HepG2 (cell line): ENCODE results near the gene SPNS1. TPM values are rescaled to one million over a fixed set of nuclear protein-coding genes. Genes with fewer than 3 reads are reported as not detected.

Experiments
- ATAC-seq: fragments of 200-7000 bp; cut with Tn5 transposase; 3 replicates; pipeline ENCODE4 v1.9.1; 2020; ENCODE audit warnings: mild to moderate bottlenecking, moderate library complexity
- BruUV-seq: library from RNA; stranded (reverse); fragments of 400-500 nt; replicated peaks from 2 replicates; lab custom pipeline; 2021; lab: Mats Ljungman, UMichigan
- CTCF ChIA-PET: fragments of 300-600 bp; formaldehyde crosslinking; extraction: SDS; loops from one replicate; lab custom pipeline; 2021; ENCODE audit warnings: low total read pairs, inconsistent platforms, low intra/inter-chr PET ratio; lab: Yijun Ruan, JAX
- POLR2A ChIA-PET: fragments of 350-600 bp; sonication (Branson Sonifier 250); formaldehyde crosslinking; loops from one replicate; lab custom pipeline; 2020; ENCODE audit warnings: antibody characterized with exemption, inconsistent platforms; lab: Yijun Ruan, JAX
- DNase-seq: peaks from one replicate; pipeline ENCODE4 v3.0.0-alpha.2; 2015; ENCODE audit warnings: low spot score
- FAIRE-seq: peaks from 3 replicates; lab custom pipeline; 2011; peaks lifted over from hg19 to GRCh38; lab: Jason Lieb, UNC
- H2AFZ ChIP-seq: one replicate; pipeline ENCODE4 v1.6.1; 2011; ENCODE audit warnings: low read length, inconsistent platforms
- H3K27ac ChIP-seq: fragments of 300-600 bp; 3 replicates; pipeline ENCODE4 v1.8.0; 2011; ENCODE audit warnings: mixed run types, mild to moderate bottlenecking, mixed read lengths, low read length, inconsistent platforms; ENCODE audit not compliant: insufficient read depth; ENCODE audit errors: extremely low read length
- H3K27me3 ChIP-seq, 2 experiments: fragments of 200-600 bp in 1 of 2; 2 replicates in 1 of 2; 3 replicates in 1 of 2; pipeline versions ENCODE4 v1.6.0 to v1.8.0; 2011; ENCODE audit warnings: low read length in 2 of 2, mild to moderate bottlenecking in 2 of 2, moderate library complexity in 2 of 2, inconsistent platforms in 1 of 2; ENCODE audit not compliant: insufficient read depth in 2 of 2, control insufficient read depth in 1 of 2
- H3K36me3 ChIP-seq, 2 experiments: fragments of 200-600 bp in 1 of 2; replicated peaks in 1 of 2; 2 replicates in 1 of 2; 3 replicates in 1 of 2; pipeline versions ENCODE4 v1.5.1 to v1.8.0; 2011; ENCODE audit warnings: low read length in 2 of 2, inconsistent platforms in 1 of 2; ENCODE audit not compliant: insufficient read depth in 2 of 2, control insufficient read depth in 1 of 2
- H3K4me1 ChIP-seq: 2 replicates; pipeline ENCODE4 v1.5.1; 2012; ENCODE audit warnings: low read length, inconsistent platforms; ENCODE audit not compliant: insufficient read depth
- H3K4me2 ChIP-seq: 2 replicates; pipeline ENCODE4 v1.6.0; 2011; ENCODE audit warnings: low read depth, low read length, inconsistent platforms
- H3K4me3 ChIP-seq, 3 experiments: fragments of 200-600 bp in 1 of 3; sonication (generic), shearing (Covaris generic) in 1 of 3; replicated peaks in 1 of 3; 2 replicates each; pipeline ENCODE4 v1.5.1; 2011 to 2016; ENCODE audit warnings: low read length in 3 of 3, inconsistent platforms in 2 of 3, low read depth in 2 of 3, mild to moderate bottlenecking in 2 of 3, control low read depth in 1 of 3, mixed read lengths in 1 of 3; ENCODE audit not compliant: insufficient read depth in 1 of 3
- H3K79me2 ChIP-seq: one replicate; pipeline ENCODE4 v1.6.1; 2011; ENCODE audit warnings: low read length, inconsistent platforms; ENCODE audit not compliant: insufficient read depth
- H3K9ac ChIP-seq: 2 replicates; pipeline ENCODE4 v1.6.0; 2011; ENCODE audit warnings: mild to moderate bottlenecking, low read depth, low read length, inconsistent platforms; ENCODE audit not compliant: insufficient read depth
- H3K9me3 ChIP-seq: 2 replicates; pipeline ENCODE4 v1.5.1; 2012; ENCODE audit warnings: mild to moderate bottlenecking, low read length
- H4K20me1 ChIP-seq: 2 replicates; pipeline ENCODE4 v1.6.0; 2011; ENCODE audit warnings: inconsistent platforms, mild to moderate bottlenecking, low read length, moderate library complexity; ENCODE audit not compliant: insufficient read depth
- CCDC6 ChIP-seq: sonication (generic); formaldehyde crosslinking; IDR thresholded peaks from 2 replicates; pipeline ENCODE4 v1.8.1; 2022; ENCODE audit warnings: mild to moderate bottlenecking, missing genetic modification reagents, moderate library complexity
- CEBPG ChIP-seq: IDR thresholded peaks from 2 replicates; pipeline ENCODE4 v1.6.1; 2016
- DPF2 ChIP-seq: sonication (generic); formaldehyde crosslinking; IDR thresholded peaks from 2 replicates; pipeline ENCODE4 v1.4.0; 2020; ENCODE audit warnings: mild to moderate bottlenecking, low read depth, missing genetic modification reagents, borderline replicate concordance
- RAD21 ChIP-seq: fragments of 450-650 bp; formaldehyde crosslinking; IDR thresholded peaks from 2 replicates; pipeline ENCODE4 v1.5.0; 2020; ENCODE audit warnings: mild to moderate bottlenecking
- ZNF124 ChIP-seq: sonication (generic); formaldehyde crosslinking; IDR thresholded peaks from 2 replicates; pipeline ENCODE4 v1.4.0; 2020; ENCODE audit warnings: missing genetic modification reagents
- ZNF546 ChIP-seq: sonication (generic); formaldehyde crosslinking; conservative IDR thresholded peaks from 2 replicates; pipeline ENCODE4 v1.8.1; 2023; ENCODE audit warnings: mild to moderate bottlenecking, missing genetic modification reagents
- WGBS: methylation state at CpG from one replicate; pipeline ENCODE4 v1.1.6; 2017; ENCODE audit warnings: low lambda C conversion rate; 5-methylcytosine and 5-hydroxymethylcytosine counted together
- in situ Hi-C: cut with HindIII; loops from 2 replicates; pipeline ENCODE4 v1.10.0; 2017; ENCODE audit warnings: low pct_unique_long_range_greater_than_20kb; ENCODE audit not compliant: extremely low pct_ligation_motif_present
- intact Hi-C: fragments of 100-400 bp; cut with micrococcal nuclease; formaldehyde crosslinking; loops from one replicate; pipeline ENCODE4 v1.10.0; 2022; ENCODE audit not compliant: unreplicated experiment
- polyA plus RNA-seq, 8 experiments: library from polyadenylated mRNA; depleted of rRNA in 3 of 8; stranded (reverse) in 7 of 8; unstranded in 1 of 8; fragments of >200 nt; fragmentation: Illumina TruSeq in 4 of 8; extraction: Trizol in 4 of 8; gene quantifications; 2 replicates each; pipeline versions ENCODE4 v1.2.1 to v1.2.3, GENCODE V29; 2011 to 2016; ENCODE audit warnings: low read depth in 4 of 8, missing spikeins in 1 of 8, mixed read lengths in 1 of 8; ENCODE audit not compliant: insufficient read depth in 1 of 8
- total RNA-seq, 5 experiments: library from RNA; depleted of rRNA; stranded (reverse); fragments of >200 nt; fragmentation: Illumina TruSeq; extraction: Trizol; gene quantifications; 2 replicates each; pipeline ENCODE4 v1.2.3, GENCODE V29; 2016; ENCODE audit warnings: low read depth in 1 of 5
- TF ChIP-seq, protein P1 (sequence below): sonication (generic); formaldehyde crosslinking; IDR thresholded peaks from 2 replicates; pipeline ENCODE4 v1.4.0; 2020; ENCODE audit warnings: mild to moderate bottlenecking, missing genetic modification reagents

Gene SPNS1
- total and polyA plus RNA-seq, 2 of the 13 experiments (the other 11 are each of a cell fraction or from before 2014, with no cell fraction given): 25.6 to 38.8 TPM

DNA sequence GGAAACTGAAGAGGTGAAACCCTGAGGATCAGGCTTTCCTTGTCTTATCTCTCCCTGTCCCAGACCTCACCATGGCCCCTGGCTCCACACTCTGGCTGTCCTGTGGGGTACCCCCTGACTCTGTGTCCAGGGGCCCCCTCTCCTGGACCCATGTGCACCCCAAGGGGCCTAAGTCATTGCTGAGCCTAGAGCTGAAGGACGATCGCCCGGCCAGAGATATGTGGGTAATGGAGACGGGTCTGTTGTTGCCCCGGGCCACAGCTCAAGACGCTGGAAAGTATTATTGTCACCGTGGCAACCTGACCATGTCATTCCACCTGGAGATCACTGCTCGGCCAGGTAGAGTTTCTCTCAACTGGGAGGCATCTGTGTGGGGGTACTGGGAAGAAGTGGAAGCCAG lies 41.4 kb upstream of the SPNS1 start:
- H3K36me3 ChIP-seq: no peaks in the 10 kb centered on the region
- H3K9ac ChIP-seq: no peak overlapping the region
- no peak overlapping the region for H2AFZ ChIP-seq
- peak overlapping the region; percentile 9; the same call in 1 of the 2 replicates for H3K4me2 ChIP-seq
- ChIA-PET POLR2A (interaction anchor here (0.7 to 0.8 kb wide), 2 partner anchors 68 to 70 kb away, joined by 3 read pairs; no protein-coding TSS in a partner anchor), CTCF (no interaction called here)
- no peak for DNase-seq
- no peaks in the 10 kb centered on the region for H3K9me3 ChIP-seq
- no peaks in the 10 kb centered on the region for H3K79me2 ChIP-seq
- intact Hi-C loops: no loop called here
- no peaks in the 10 kb centered on the region for H4K20me1 ChIP-seq
- no peak for FAIRE-seq
- WGBS: 52% methylated on average over 8 of the region's 8 CpGs
- TF ChIP-seq CCDC6 (CRISPR knock-in tag): no peak
- no peak overlapping the region for H3K27ac ChIP-seq
- H3K4me3 ChIP-seq: no peak overlapping the region
- H3K4me1 ChIP-seq: peaks cover 77% of the 10 kb centered on the region
- no peaks in the 10 kb centered on the region for H3K27me3 ChIP-seq
- no TSS peak for BruUV-seq
- in situ Hi-C loops: no loop called here
- no peak for ATAC-seq

DNA sequence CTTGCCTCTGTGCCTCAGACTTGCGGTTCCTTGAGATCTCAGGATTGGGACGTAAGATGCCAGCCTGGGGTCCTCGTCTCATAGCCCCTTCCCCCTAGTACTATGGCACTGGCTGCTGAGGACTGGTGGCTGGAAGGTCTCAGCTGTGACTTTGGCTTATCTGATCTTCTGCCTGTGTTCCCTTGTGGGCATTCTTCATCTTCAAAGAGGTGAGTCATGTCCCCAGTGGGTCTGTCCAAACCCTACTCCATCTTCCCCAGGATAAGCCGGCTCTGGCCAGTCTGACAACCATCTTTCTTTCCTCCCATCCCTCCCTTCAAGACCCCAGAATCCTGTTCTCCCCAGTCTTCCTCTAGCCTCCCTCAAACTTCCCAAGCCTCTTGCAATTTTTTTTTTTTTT lies 39.2 kb upstream of the SPNS1 start:
- Histone ChIP-seq H3K27ac (no peak overlapping the region), H3K27me3 (no peaks in the 10 kb centered on the region), H3K4me3 (peak overlapping the region in 2 of 3 experiments; percentile 40 to 69; a peak in 4 of 6 replicates), H3K4me1 (peaks cover 71% of the 10 kb centered on the region), H3K4me2 (peak overlapping the region; percentile 73), H3K9me3 (no peaks in the 10 kb centered on the region), H3K79me2 (no peaks in the 10 kb centered on the region), H4K20me1 (no peaks in the 10 kb centered on the region), H2AFZ (no peak overlapping the region), H3K36me3 (no peaks in the 10 kb centered on the region), H3K9ac (no peak overlapping the region; the same call in 1 of the 2 replicates)
- FAIRE-seq (no peak), DNase-seq (no peak), ATAC-seq (no peak)
- intact Hi-C loops (loop anchor here (5.0 kb wide), 1 partner anchor 113 kb away; the partner anchor contains the start of gene ATXN2L), in situ Hi-C loops (loop anchor here (5.0 kb wide), 1 partner anchor 68 kb away; no protein-coding TSS in a partner anchor)
- BruUV-seq: no TSS peak
- no peak for TF ChIP-seq RAD21 (CRISPR knock-in tag)
- TF ChIP-seq ZNF124 (CRISPR knock-in tag): no peak
- TF ChIP-seq, protein P1, sequence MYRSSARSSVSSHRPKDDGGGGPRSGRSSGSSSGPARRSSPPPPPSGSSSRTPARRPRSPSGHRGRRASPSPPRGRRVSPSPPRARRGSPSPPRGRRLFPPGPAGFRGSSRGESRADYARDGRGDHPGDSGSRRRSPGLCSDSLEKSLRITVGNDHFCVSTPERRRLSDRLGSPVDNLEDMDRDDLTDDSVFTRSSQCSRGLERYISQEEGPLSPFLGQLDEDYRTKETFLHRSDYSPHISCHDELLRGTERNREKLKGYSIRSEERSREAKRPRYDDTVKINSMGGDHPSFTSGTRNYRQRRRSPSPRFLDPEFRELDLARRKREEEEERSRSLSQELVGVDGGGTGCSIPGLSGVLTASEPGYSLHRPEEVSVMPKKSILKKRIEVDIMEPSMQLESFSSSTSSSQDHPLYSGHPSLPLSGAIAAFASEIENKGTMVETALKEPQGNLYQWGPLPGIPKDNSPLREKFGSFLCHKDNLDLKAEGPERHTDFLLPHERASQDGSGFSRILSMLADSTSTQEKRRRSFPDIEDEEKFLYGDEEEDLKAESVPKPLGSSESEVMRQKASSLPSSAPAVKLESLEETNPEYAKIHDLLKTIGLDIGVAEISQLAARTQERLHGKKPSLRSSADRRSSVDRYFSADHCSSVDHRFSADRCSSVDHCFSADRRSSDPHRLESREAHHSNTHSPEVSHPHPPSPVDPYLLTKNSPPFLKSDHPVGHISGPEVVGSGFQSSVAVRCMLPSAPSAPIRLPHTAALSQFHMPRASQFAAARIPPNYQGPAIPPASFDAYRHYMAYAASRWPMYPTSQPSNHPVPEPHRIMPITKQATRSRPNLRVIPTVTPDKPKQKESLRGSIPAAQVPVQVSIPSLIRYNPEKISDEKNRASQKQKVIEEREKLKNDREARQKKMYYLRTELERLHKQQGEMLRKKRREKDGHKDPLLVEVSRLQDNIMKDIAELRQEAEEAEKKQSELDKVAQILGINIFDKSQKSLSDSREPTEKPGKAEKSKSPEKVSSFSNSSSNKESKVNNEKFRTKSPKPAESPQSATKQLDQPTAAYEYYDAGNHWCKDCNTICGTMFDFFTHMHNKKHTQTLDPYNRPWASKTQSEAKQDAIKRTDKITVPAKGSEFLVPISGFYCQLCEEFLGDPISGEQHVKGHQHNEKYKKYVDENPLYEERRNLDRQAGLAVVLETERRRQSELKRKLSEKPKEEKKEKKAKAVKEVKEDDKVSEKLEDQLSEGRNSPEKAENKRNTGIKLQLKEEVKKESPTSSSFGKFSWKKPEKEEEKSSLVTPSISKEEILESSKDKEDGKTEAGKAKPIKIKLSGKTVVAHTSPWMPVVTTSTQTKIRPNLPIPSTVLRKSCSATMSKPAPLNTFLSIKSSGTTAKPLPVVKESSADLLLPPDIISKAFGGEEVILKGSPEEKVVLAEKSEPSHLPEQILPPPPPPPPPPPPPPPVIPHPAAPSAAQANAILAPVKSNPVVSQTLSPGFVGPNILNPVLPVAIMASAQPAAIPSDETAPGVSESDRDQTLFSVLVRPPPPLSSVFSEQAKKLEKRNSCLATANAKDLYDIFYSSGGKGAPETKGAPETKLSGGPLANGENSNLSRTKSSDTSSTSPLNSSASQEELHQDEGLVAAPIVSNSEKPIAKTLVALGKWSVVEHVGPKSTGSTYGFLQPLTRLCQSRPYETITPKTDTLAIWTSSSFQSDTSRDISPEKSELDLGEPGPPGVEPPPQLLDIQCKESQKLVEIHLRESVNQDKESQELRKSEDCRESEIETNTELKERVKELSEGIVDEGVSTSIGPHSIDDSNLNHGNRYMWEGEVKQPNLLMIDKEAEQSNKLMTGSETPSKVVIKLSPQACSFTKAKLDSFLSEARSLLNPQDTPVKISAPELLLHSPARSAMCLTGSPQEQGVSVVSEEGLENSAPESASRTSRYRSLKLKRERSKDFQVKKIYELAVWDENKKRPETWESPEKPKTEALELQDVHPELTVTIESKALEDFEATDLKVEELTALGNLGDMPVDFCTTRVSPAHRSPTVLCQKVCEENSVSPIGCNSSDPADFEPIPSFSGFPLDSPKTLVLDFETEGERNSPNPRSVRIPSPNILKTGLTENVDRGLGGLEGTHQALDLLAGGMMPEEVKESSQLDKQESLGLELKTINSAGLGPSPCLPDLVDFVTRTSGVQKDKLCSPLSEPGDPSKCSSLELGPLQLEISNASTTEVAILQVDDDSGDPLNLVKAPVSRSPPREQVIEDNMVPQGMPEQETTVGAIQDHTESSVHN (CRISPR knock-in tag): 0 out of 2 replicates have a peak, but pooled peaks have one; percentile 62
- TF ChIP-seq CEBPG (CRISPR knock-in tag): no peak
- TF ChIP-seq DPF2 (CRISPR knock-in tag): 0 out of 2 replicates have a peak, but pooled peaks have one; percentile 36
- 0 out of 2 replicates have a peak, but pooled peaks have one; percentile 10 for TF ChIP-seq ZNF546 (CRISPR knock-in tag)
- POLR2A ChIA-PET: interaction anchor here (1.5 to 4.9 kb wide), 3 partner anchors 11 to 93 kb away, joined by 6 to 60 read pairs (median 13); partner anchors contain the start of genes RABEP2 and TUFM
- 93% methylated on average over 4 of the region's 4 CpGs for WGBS
- CTCF ChIA-PET: no interaction called here
